GM12878 (cell line): ENCODE data around the gene ATXN3. TPM values are rescaled to one million over a fixed set of nuclear protein-coding genes. Genes with fewer than 3 reads are reported as not detected.

Source experiments
- ATAC-seq: fragments of 200-7000 bp; cut with Tn5 transposase; 3 replicates; pipeline ENCODE4 v1.9.1; 2020; ENCODE audit warnings: mild to moderate bottlenecking, moderate library complexity
- BruUV-seq: library from RNA; stranded (reverse); fragments of 400-500 nt; replicated peaks from 2 replicates; lab custom pipeline; 2021; lab: Mats Ljungman, UMichigan
- CTCF ChIA-PET: fragments of 300-600 bp; sonication (Branson Sonifier 250); formaldehyde crosslinking; extraction: SDS; loops from one replicate; lab custom pipeline; 2021; ENCODE audit warnings: inconsistent platforms; lab: Yijun Ruan, JAX
- POLR2A ChIA-PET: fragments of 350-600 bp; formaldehyde crosslinking; extraction: SDS; loops from one replicate; lab custom pipeline; 2021; ENCODE audit warnings: inconsistent platforms; lab: Charles Lee
- RAD21 ChIA-PET: fragments of 300-600 bp; sonication (Branson Sonifier 250); formaldehyde crosslinking; loops from one replicate; lab custom pipeline; 2023; ENCODE audit warnings: antibody characterized with exemption; ENCODE audit not compliant: unreplicated experiment; lab: Charles Lee
- SMC1A ChIA-PET: fragments of 300-600 bp; sonication (Branson Sonifier 250); formaldehyde crosslinking; loops from one replicate; lab custom pipeline; 2023; ENCODE audit not compliant: unreplicated experiment, uncharacterized antibody; lab: Charles Lee
- DNase-seq: peaks from one replicate; pipeline ENCODE4 v3.0.0-alpha.2; 2011; ENCODE audit warnings: low read depth, low spot score
- FAIRE-seq: peaks from 3 replicates; lab custom pipeline; 2011; peaks lifted over from hg19 to GRCh38; lab: Jason Lieb, UNC
- H2AFZ ChIP-seq: 2 replicates; pipeline ENCODE4 v1.6.0; 2011; ENCODE audit warnings: low read depth, low read length, control low read depth; ENCODE audit not compliant: control insufficient read depth
- H3K27ac ChIP-seq: 2 replicates; pipeline ENCODE4 v1.5.1; 2011; ENCODE audit warnings: control low read depth; ENCODE audit not compliant: control insufficient read depth, insufficient read depth
- H3K27me3 ChIP-seq, 2 experiments: replicated peaks in 1 of 2; 2 replicates each; pipeline versions ENCODE4 v1.6.0 to v1.6.1; 2011; ENCODE audit warnings: low read length in 1 of 2; ENCODE audit not compliant: control insufficient read depth in 2 of 2, insufficient read depth in 2 of 2
- H3K36me3 ChIP-seq, 2 experiments: 2 replicates each; pipeline ENCODE4 v1.5.1; 2011; ENCODE audit warnings: low read length in 1 of 2; ENCODE audit not compliant: control insufficient read depth in 2 of 2, insufficient read depth in 2 of 2
- H3K4me1 ChIP-seq: 2 replicates; pipeline ENCODE4 v1.6.1; 2011; ENCODE audit warnings: mild to moderate bottlenecking, low read length, moderate library complexity, mixed read lengths; ENCODE audit not compliant: control insufficient read depth, insufficient read depth
- H3K4me2 ChIP-seq: 2 replicates; pipeline ENCODE4 v1.6.0; 2011; ENCODE audit warnings: control low read depth; ENCODE audit not compliant: control insufficient read depth, insufficient read depth
- H3K4me3 ChIP-seq: fragments of 200-600 bp; sonication (generic); 2 replicates; pipeline ENCODE4 v1.5.1; 2016
- H3K79me2 ChIP-seq: 2 replicates; pipeline ENCODE4 v1.6.0; 2011; ENCODE audit warnings: low read length; ENCODE audit not compliant: control insufficient read depth, insufficient read depth
- H3K9ac ChIP-seq: 2 replicates; pipeline ENCODE4 v1.8.0; 2011; ENCODE audit warnings: low read length, control low read depth, mixed read lengths; ENCODE audit not compliant: control insufficient read depth, insufficient read depth
- H3K9me3 ChIP-seq: replicated peaks from 3 replicates; pipeline ENCODE4 v1.5.1; 2011; ENCODE audit warnings: mild to moderate bottlenecking, low read length; ENCODE audit not compliant: control insufficient read depth, insufficient read depth
- H4K20me1 ChIP-seq: 2 replicates; pipeline ENCODE4 v1.6.0; 2011; ENCODE audit not compliant: control insufficient read depth, insufficient read depth
- ATF7 ChIP-seq: fragments of 450-650 bp; IDR thresholded peaks from 2 replicates; pipeline ENCODE4 v1.6.1; 2016; ENCODE audit warnings: low read depth, mild to moderate bottlenecking
- PML ChIP-seq: IDR thresholded peaks from 2 replicates; pipeline ENCODE4 v1.6.1; 2012; ENCODE audit warnings: low read length, inconsistent platforms
- in situ Hi-C: fragments of 300-500 bp; cut with MboI; formaldehyde crosslinking; loops from 9 replicates; pipeline ENCODE4 v1.14.3; 2018; ENCODE audit warnings: mixed read lengths
- intact Hi-C: fragments of 100-400 bp; cut with micrococcal nuclease; formaldehyde crosslinking; loops from one replicate; pipeline ENCODE4 v1.14.2; 2022; ENCODE audit not compliant: unreplicated experiment
- polyA plus RNA-seq, 11 experiments: library from polyadenylated mRNA; depleted of rRNA in 4 of 11; unstranded in 6 of 11; stranded (reverse) in 5 of 11; fragments of >200 nt; fragmentation: Nextera tagmentation in 4 of 11; fragmentation: Illumina TruSeq in 1 of 11; extraction: Ambion mirVana in 4 of 11; extraction: Trizol in 1 of 11; gene quantifications; 1 replicate in 1 of 11; 2 replicates in 10 of 11; pipeline versions ENCODE4 v1.2.1 to v1.2.3, GENCODE V29; 2011 to 2016; ENCODE audit warnings: inconsistent platforms in 2 of 11, missing spikeins in 2 of 11, low read depth in 1 of 11
- total RNA-seq, 4 experiments: library from RNA; depleted of rRNA in 3 of 4; stranded (reverse); fragments of >200 nt in 3 of 4; fragmentation: Illumina TruSeq in 1 of 4; extraction: Trizol in 1 of 4; gene quantifications; 2 replicates each; pipeline versions ENCODE4 v1.2.1 to v1.2.3, GENCODE V29; 2013 to 2021
- TF ChIP-seq, protein P1 (sequence below): fragments of 450-650 bp; conservative IDR thresholded peaks from 2 replicates; pipeline ENCODE4 v1.6.1; 2017; ENCODE audit warnings: mild to moderate bottlenecking, moderate library complexity
- TF ChIP-seq, protein P2 (sequence below): fragments of 450-650 bp; IDR thresholded peaks from 2 replicates; pipeline ENCODE4 v1.6.1; 2016; ENCODE audit warnings: mild to moderate bottlenecking, moderate library complexity, borderline replicate concordance

ATXN3 gene
- total and polyA plus RNA-seq, 10 of the 15 experiments (the other 5 are each of a cell fraction or from before 2014, with no cell fraction given) = 15.1 to 27.3 (median 19.2) TPM

DNA sequence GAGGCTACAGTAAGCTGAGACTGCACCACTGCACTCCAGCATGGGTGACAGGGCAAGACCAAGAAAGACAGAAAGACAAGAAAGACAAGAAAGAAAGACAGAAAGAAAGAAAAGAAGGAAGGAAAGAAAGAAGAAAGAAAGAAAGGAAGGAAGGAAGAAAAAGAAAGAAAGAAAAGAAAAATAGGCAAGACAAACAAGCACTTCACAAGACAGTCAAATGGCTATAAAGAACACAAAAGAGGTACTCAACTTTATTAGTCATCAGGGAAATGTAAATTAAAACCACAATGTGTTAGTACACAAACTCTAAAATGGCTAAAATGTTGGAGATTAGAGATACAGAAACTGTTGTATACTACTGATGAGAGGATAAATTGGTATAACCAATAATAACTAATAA is 6.6 kb downstream of the ATXN3 start:
- FAIRE-seq (no peak), DNase-seq (no peak)
- Histone ChIP-seq H4K20me1 (no peaks in the 10 kb centered on the region), H3K79me2 (peaks cover 19% of the 10 kb centered on the region), H3K4me3 (no peak overlapping the region), H3K27ac (no peak overlapping the region), H3K36me3 (no peaks in the 10 kb centered on the region), H3K4me2 (no peak overlapping the region; the same call in 1 of the 2 replicates)
- SMC1A ChIA-PET = interaction anchor here (1.1 to 1.3 kb wide), 2 partner anchors 9 to 94 kb away, joined by 3 read pairs; no protein-coding TSS in a partner anchor
- intact Hi-C loops = no loop called here
- POLR2A ChIA-PET = no interaction called here
- BruUV-seq = no TSS peak
- CTCF ChIA-PET = interaction anchor here (0.6 to 1.2 kb wide), 3 partner anchors 9 to 618 kb away, joined by 3 to 4 read pairs (median 3); no protein-coding TSS in a partner anchor
- RAD21 ChIA-PET = interaction anchor here (1.4 to 1.6 kb wide), 2 partner anchors 22 to 161 kb away, joined by 4 read pairs; partner anchors contain the start of genes CPSF2 and NDUFB1
- TF ChIP-seq PML (no peak), ATF7 (0 out of 2 replicates have a peak, but pooled peaks have one; percentile 16)
- TF ChIP-seq, protein P1, sequence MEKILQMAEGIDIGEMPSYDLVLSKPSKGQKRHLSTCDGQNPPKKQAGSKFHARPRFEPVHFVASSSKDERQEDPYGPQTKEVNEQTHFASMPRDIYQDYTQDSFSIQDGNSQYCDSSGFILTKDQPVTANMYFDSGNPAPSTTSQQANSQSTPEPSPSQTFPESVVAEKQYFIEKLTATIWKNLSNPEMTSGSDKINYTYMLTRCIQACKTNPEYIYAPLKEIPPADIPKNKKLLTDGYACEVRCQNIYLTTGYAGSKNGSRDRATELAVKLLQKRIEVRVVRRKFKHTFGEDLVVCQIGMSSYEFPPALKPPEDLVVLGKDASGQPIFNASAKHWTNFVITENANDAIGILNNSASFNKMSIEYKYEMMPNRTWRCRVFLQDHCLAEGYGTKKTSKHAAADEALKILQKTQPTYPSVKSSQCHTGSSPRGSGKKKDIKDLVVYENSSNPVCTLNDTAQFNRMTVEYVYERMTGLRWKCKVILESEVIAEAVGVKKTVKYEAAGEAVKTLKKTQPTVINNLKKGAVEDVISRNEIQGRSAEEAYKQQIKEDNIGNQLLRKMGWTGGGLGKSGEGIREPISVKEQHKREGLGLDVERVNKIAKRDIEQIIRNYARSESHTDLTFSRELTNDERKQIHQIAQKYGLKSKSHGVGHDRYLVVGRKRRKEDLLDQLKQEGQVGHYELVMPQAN = no peak
- TF ChIP-seq, protein P2, sequence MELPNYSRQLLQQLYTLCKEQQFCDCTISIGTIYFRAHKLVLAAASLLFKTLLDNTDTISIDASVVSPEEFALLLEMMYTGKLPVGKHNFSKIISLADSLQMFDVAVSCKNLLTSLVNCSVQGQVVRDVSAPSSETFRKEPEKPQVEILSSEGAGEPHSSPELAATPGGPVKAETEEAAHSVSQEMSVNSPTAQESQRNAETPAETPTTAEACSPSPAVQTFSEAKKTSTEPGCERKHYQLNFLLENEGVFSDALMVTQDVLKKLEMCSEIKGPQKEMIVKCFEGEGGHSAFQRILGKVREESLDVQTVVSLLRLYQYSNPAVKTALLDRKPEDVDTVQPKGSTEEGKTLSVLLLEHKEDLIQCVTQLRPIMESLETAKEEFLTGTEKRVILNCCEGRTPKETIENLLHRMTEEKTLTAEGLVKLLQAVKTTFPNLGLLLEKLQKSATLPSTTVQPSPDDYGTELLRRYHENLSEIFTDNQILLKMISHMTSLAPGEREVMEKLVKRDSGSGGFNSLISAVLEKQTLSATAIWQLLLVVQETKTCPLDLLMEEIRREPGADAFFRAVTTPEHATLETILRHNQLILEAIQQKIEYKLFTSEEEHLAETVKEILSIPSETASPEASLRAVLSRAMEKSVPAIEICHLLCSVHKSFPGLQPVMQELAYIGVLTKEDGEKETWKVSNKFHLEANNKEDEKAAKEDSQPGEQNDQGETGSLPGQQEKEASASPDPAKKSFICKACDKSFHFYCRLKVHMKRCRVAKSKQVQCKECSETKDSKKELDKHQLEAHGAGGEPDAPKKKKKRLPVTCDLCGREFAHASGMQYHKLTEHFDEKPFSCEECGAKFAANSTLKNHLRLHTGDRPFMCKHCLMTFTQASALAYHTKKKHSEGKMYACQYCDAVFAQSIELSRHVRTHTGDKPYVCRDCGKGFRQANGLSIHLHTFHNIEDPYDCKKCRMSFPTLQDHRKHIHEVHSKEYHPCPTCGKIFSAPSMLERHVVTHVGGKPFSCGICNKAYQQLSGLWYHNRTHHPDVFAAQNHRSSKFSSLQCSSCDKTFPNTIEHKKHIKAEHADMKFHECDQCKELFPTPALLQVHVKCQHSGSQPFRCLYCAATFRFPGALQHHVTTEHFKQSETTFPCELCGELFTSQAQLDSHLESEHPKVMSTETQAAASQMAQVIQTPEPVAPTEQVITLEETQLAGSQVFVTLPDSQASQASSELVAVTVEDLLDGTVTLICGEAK = peak; percentile 33; the same call in 1 of the 2 replicates
- TF ChIP-seq, all 136 proteins: peak for 2
- no peaks in the 10 kb centered on the region for H3K4me1 ChIP-seq
- H3K27me3 ChIP-seq = no peaks in the 10 kb centered on the region
- no peak overlapping the region for H3K9ac ChIP-seq
- H2AFZ ChIP-seq = no peak overlapping the region
- no peaks in the 10 kb centered on the region for H3K9me3 ChIP-seq
- ATAC-seq = peak; percentile 42
- in situ Hi-C loops = no loop called here
